Measurements from ENCODE around the gene THADA. TPM values are rescaled to one million over a fixed set of nuclear protein-coding genes. Genes with fewer than 3 reads are reported as not detected.

Gene THADA
- total RNA-seq, 1 donor from 2014 or later: 29.3 TPM

DNA sequence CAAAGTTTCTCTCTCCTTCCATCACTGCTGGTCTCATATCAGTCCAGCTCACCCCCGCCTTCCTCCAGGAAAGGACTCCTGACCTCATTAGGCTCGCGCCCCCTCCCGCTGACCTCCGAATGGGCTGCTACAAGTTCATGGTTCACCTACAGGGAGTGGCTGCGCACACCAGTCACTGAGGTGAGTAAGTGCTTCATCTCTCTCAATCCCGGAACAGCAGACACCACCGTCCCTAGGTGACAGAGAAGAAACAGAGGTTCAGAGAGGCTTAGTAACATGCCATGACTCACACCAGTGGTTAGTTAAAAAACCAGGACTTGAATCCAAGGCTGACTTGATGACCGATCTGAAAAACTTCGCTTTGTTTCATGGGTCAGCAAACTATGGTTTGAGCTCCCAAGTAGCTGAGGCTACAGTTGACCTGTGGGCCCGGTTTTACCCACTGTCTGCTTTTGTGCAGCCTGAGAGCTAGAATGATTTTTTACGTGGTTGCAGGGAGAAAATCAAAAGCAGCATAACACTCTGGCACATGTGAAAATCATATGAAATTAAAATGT, 411.4 kb downstream of the THADA start:
- H3K9me3 Mint-ChIP-seq: no peaks in the 10 kb centered on the region
- H3F3A ChIP-seq (ENCODE audit: low read depth): peaks cover 24% of the 10 kb centered on the region
- no peak overlapping the region for H3K27ac ChIP-seq
- peaks cover 20% of the 10 kb centered on the region for H3K4me1 Mint-ChIP-seq
- TF ChIP-seq EZH2 (IDR thresholded peaks at IDR 0.05): no peak
- no peak for TF ChIP-seq EZH2phosphoT487 (IDR thresholded peaks at IDR 0.05)
- TF ChIP-seq, protein P1, sequence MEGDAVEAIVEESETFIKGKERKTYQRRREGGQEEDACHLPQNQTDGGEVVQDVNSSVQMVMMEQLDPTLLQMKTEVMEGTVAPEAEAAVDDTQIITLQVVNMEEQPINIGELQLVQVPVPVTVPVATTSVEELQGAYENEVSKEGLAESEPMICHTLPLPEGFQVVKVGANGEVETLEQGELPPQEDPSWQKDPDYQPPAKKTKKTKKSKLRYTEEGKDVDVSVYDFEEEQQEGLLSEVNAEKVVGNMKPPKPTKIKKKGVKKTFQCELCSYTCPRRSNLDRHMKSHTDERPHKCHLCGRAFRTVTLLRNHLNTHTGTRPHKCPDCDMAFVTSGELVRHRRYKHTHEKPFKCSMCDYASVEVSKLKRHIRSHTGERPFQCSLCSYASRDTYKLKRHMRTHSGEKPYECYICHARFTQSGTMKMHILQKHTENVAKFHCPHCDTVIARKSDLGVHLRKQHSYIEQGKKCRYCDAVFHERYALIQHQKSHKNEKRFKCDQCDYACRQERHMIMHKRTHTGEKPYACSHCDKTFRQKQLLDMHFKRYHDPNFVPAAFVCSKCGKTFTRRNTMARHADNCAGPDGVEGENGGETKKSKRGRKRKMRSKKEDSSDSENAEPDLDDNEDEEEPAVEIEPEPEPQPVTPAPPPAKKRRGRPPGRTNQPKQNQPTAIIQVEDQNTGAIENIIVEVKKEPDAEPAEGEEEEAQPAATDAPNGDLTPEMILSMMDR (IDR thresholded peaks at IDR 0.05): no peak
- no peak overlapping the region for H3K9ac ChIP-seq
- peak overlapping the region; percentile 58 for H3K27ac Mint-ChIP-seq
- H3K79me2 ChIP-seq (ENCODE audit: low read depth): no peaks in the 10 kb centered on the region
- H3K27me3 Mint-ChIP-seq (ENCODE audit: insufficient read depth, low read depth): peaks cover 9% of the 10 kb centered on the region
- no peaks in the 10 kb centered on the region for H3K36me3 ChIP-seq
- H3K9me3 ChIP-seq (ENCODE audit: low read depth): no peaks in the 10 kb centered on the region
- H3K36me3 Mint-ChIP-seq: no peaks in the 10 kb centered on the region
- H3K27me3 ChIP-seq: no peaks in the 10 kb centered on the region
- DNase-seq (ENCODE audit: low spot score): no peak
- no peak overlapping the region for H3K4me3 Mint-ChIP-seq
- no peak overlapping the region for H3K4me3 ChIP-seq
- H2AFZ ChIP-seq (replicated peaks): no peak overlapping the region
- H3K4me1 ChIP-seq: peaks cover 22% of the 10 kb centered on the region
- H4K20me1 ChIP-seq (ENCODE audit: low read depth): no peaks in the 10 kb centered on the region
- H3K4me2 ChIP-seq: no peak overlapping the region

GRCh38 chr2:43183743-43184142, 412.1 kb downstream of the THADA start:
- peaks cover 9% of the 10 kb centered on the region for H3K27me3 Mint-ChIP-seq (ENCODE audit: insufficient read depth, low read depth)
- Histone ChIP-seq H2AFZ (replicated peaks) (no peak overlapping the region), H3K4me1 (peaks cover 29% of the 10 kb centered on the region), H3K9ac (no peak overlapping the region), H3K36me3 (no peaks in the 10 kb centered on the region), H3F3A (ENCODE audit: low read depth) (peaks cover 31% of the 10 kb centered on the region), H3K4me3 (no peak overlapping the region), H3K9me3 (ENCODE audit: low read depth) (no peaks in the 10 kb centered on the region), H3K4me2 (no peak overlapping the region), H3K27ac (no peak overlapping the region), H4K20me1 (ENCODE audit: low read depth) (no peaks in the 10 kb centered on the region), H3K27me3 (no peaks in the 10 kb centered on the region), H3K79me2 (ENCODE audit: low read depth) (no peaks in the 10 kb centered on the region)
- no peaks in the 10 kb centered on the region for H3K36me3 Mint-ChIP-seq
- no peak overlapping the region for H3K4me3 Mint-ChIP-seq
- DNase-seq (ENCODE audit: low spot score): no peak
- H3K9me3 Mint-ChIP-seq: no peaks in the 10 kb centered on the region
- TF ChIP-seq EZH2phosphoT487 (IDR thresholded peaks at IDR 0.05): no peak
- no peak for TF ChIP-seq EZH2 (IDR thresholded peaks at IDR 0.05)
- TF ChIP-seq, protein P1 (IDR thresholded peaks at IDR 0.05): no peak
- peaks cover 25% of the 10 kb centered on the region for H3K4me1 Mint-ChIP-seq
- H3K27ac Mint-ChIP-seq: peak overlapping the region; percentile 10

GRCh38 chr2:43180897-43181296, 414.9 kb downstream of the THADA start:
- H3K4me3 Mint-ChIP-seq: no peak overlapping the region
- H3K9ac ChIP-seq: no peak overlapping the region
- H2AFZ ChIP-seq (replicated peaks): no peak overlapping the region
- no peaks in the 10 kb centered on the region for H3K79me2 ChIP-seq (ENCODE audit: low read depth)
- H3K36me3 ChIP-seq: no peaks in the 10 kb centered on the region
- H3K9me3 Mint-ChIP-seq: no peaks in the 10 kb centered on the region
- H3K4me3 ChIP-seq: no peak overlapping the region
- no peak overlapping the region for H3K27ac ChIP-seq
- TF ChIP-seq, protein P1 (IDR thresholded peaks at IDR 0.05): no peak
- TF ChIP-seq EZH2phosphoT487 (IDR thresholded peaks at IDR 0.05) (no peak), EZH2 (IDR thresholded peaks at IDR 0.05) (no peak)
- no peak for DNase-seq (ENCODE audit: low spot score)
- H3F3A ChIP-seq (ENCODE audit: low read depth): peaks cover 33% of the 10 kb centered on the region
- no peak overlapping the region for H3K4me2 ChIP-seq
- no peaks in the 10 kb centered on the region for H3K36me3 Mint-ChIP-seq
- no peaks in the 10 kb centered on the region for H4K20me1 ChIP-seq (ENCODE audit: low read depth)
- peak overlapping the region; percentile 21 for H3K27ac Mint-ChIP-seq
- H3K27me3 Mint-ChIP-seq (ENCODE audit: insufficient read depth, low read depth): peaks cover 6% of the 10 kb centered on the region
- peaks cover 23% of the 10 kb centered on the region for H3K4me1 Mint-ChIP-seq
- peaks cover 24% of the 10 kb centered on the region for H3K4me1 ChIP-seq
- no peaks in the 10 kb centered on the region for H3K9me3 ChIP-seq (ENCODE audit: low read depth)
- no peaks in the 10 kb centered on the region for H3K27me3 ChIP-seq

Small RNAs within 50 kb of the gene (small RNA-seq; reads per million reads assigned to genes)
- gene RF00019 (not detected), gene RN7SL531P (not detected), gene RNU6-958P (not detected)

Other genes starting within 250 kb of the THADA start
- gene PLEKHH2, start 41.2 kb upstream of the THADA start, total RNA-seq (ENCODE audit: low replicate concordance): 7.9 and 11.2 TPM in 2 replicates
- 0.12 TPM in 1 of 2 replicates, not detected in the other for gene C1GALT1C1L, start 80.4 kb upstream of the THADA start, total RNA-seq (ENCODE audit: low replicate concordance)
- gene DYNC2LI1, start 178.0 kb upstream of the THADA start, total RNA-seq (ENCODE audit: low replicate concordance): 37.6 and 92.1 TPM in 2 replicates
- gene ABCG5, start 242.8 kb upstream of the THADA start, total RNA-seq (ENCODE audit: low replicate concordance): not detected in 2 replicates
- gene ABCG8, start 242.9 kb upstream of the THADA start, total RNA-seq (ENCODE audit: low replicate concordance): not detected in 2 replicates

Data from neural progenitor cell (in vitro differentiated cells).